ENCODE measurements around the gene CA4.

The CA4 gene

GRCh38 chr17:60155427-60155814, 5.6 kb downstream of the CA4 start:
- no peak for DNase-seq (ENCODE audit: low spot score)

GRCh38 chr17:60155815-60156214, 6.0 kb downstream of the CA4 start:
- DNase-seq (ENCODE audit: low spot score), result no peak

- no peak for DNase-seq (ENCODE audit: low spot score)
Measured at GRCh38 chr17:60156746-60157145, 7.0 kb downstream of the CA4 start.

- DNase-seq (ENCODE audit: low spot score), result no peak
Measured at GRCh38 chr17:60157487-60158040, 7.8 kb downstream of the CA4 start.

DNA sequence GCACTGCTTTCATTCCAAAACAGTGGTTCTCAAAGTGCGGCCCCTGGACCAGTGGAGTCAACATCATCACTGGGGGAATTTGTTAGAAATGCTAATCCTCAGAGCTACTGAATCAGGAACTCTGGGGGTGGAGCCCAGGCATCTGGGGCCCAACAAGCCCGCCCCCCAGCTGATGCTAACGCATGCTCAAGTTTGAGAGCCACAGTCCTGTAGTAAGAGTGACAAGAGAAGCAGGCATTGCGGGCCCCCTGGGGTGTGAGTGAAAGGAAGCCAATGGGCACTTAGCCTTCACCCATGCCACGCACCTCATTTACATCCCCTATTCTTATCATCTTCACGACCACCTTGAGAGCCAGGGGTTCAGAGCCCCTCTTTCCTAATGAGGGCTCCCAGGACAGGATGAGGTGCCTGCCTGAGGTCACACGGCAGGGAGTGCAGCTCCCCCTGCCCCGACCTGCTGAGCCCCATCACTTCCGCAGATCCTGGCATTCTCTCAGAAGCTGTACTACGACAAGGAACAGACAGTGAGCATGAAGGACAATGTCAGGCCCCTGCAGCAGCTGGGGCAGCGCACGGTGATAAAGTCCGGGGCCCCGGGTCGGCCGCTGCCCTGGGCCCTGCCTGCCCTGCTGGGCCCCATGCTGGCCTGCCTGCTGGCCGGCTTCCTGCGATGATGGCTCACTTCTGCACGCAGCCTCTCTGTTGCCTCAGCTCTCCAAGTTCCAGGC, 9.1 kb downstream of the CA4 start:
- DNase-seq (ENCODE audit: low spot score), result no peak

GRCh38 chr17:60159479-60159866, 9.7 kb downstream of the CA4 start:
- no peak for DNase-seq (ENCODE audit: low spot score)

DNA sequence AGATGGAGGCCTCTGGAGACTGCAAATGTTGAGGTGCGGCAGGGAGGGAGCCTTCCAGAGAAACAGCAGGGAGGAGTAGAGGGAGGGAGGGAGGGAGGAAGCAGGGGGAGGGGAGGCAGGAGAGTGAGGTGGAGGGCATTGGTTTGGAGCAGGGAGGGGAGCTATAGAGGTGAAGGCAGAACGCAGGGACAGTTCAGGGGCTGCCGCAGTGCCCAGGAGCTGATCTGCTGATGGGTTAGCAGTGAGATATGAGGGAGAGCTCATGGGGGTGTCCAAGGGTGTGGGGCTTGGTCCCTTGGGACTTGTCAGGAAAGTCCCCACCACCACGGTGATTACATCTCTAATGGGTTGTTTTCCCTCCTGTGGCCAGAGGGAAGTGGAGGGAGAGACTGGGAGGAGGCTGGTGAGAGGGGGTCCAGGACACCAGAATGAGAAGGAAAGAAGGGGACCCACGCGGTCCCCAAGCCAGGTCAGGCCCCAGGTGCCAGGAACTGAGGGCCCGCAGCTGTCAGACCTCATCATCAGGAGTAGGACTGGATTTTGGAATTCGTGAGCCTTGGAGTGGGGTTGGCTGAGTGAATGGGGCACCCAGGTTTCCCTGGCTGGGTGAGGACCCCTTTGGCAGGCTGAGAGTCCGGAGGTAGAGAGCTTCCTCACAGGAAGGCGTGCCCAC, 11.2 kb downstream of the CA4 start:
- no peak for DNase-seq (ENCODE audit: low spot score)

- no peak for DNase-seq (ENCODE audit: low spot score)
Measured at GRCh38 chr17:60161598-60162330, 12.0 kb downstream of the CA4 start.

GRCh38 chr17:60163108-60163784, 13.5 kb downstream of the CA4 start:
- peak; percentile 43 for DNase-seq (ENCODE audit: low spot score)

GRCh38 chr17:60164164-60164563, 14.4 kb downstream of the CA4 start:
- no peak for DNase-seq (ENCODE audit: low spot score)

DNA sequence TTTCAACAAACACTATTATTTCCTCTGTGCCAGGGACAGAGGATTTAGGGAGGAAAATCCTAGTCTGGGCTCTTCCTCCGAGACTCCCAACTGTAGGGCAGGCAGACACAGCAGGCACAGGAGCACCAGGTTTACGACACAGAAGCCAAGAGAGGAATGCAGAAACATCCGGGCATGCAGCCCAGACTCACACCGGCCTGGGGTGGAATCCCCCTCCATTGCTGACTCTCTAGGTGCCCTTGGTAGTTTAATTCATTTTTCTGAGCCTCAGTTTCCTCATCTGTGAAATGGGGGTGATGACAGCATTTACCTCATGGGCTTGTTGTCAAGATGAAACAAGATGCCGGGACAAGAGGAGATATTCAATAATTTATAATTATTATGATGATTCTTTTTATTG, 14.9 kb downstream of the CA4 start:
- no peak for DNase-seq (ENCODE audit: low spot score)

GRCh38 chr17:60165223-60165622, 15.4 kb downstream of the CA4 start:
- DNase-seq (ENCODE audit: low spot score), result peak; percentile 29

DNA sequence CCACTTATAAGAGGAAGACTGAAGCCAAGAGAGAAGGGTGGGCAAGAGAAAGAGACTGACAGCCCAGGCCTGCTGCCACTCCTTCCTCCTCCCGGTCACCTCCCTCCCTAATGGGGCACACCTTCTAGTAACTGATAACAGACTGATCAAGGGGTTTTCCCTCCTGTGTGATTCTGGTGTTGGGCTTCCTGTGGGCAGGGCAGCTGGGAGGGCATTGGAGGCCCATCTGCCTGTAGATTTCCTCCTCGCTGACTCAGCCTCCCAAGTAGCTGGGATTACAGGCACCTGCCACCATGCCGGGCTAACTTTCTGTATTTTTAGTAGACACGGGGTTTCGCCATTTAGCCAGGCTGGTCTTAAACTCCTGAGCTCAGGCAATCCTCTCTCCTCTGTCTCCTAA, 16.2 kb downstream of the CA4 start:
- no peak for DNase-seq (ENCODE audit: low spot score)

DNA sequence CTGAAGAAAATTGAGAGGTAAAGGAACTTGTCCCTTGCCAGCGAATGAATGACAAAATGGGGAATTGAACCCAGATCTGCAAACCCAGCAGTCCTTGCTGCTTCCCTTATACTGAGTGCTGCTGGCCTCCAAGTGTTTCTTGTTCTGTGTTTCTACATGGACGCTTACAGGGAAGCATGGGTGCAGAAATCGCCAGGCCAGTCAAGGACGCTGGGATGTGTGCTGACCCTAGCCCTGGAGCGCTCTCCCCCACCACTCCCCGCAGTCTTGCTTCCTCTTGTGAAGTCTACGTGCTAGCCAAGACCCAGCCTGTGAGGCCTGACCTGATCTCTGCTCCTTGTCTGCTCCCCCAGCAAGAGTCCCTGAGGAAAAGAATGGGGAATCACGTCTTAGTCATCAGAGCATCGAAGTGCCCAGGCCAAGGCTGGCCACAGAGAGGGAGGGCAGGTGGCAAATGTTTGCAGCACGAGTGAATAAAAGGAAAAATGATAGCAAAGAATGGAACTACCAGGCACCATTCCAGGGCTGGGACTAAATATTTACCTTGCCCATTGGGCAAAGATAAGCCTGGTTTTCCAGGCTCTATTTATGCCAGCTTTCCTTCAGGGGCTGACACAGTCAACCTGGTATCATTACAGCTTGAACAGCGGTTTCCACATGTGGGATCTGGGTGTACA, 17.4 kb downstream of the CA4 start:
- DNase-seq (ENCODE audit: low spot score), result no peak

GRCh38 chr17:60168654-60169053, 18.9 kb downstream of the CA4 start:
- no peak for DNase-seq (ENCODE audit: low spot score)

- no peak for DNase-seq (ENCODE audit: low spot score)
Measured at GRCh38 chr17:60169921-60170817, 20.4 kb downstream of the CA4 start.

DNA sequence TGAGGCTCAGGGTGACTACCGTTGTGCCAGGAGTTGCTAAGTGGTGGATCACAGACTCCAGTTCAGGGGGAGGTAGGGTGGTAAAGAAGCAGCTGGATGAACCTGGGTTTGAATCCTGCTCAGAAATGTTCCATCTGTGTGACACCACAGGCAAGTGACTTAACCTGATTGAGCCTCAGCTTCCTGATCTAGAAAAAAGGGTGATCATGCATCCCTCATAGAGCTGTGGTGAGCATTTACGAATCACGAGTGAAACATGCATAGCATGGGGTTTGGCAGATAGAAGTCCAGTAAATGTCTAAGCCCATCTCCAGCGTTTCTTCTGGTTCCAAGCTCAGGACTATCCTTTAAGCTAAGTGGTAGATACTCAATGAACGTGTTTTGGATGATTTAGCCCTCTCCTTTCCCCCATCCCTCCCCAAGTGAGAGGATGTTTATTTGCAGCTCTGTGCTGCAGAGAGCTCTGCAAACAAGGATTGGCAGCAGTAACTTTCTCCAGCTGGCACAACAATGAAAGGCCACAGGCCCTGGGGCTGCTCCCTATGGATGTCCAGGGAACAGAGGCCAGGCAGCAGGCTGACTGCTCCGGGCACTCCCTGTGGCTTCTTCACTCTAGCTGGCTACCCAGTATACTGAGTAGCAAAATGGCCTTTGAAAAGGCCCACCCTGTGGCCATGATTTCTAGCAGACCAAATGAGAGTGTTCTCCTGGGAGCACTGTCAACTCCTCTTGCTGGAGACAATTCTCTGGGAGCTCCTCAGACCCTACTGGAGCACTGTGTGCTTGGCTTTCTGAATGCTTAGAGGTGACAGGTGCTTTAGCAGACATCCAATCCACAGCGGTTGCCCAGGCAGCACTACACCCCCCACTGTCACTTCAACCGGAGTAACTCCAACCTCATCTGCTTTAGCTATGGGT, 21.3 kb downstream of the CA4 start:
- no peak for DNase-seq (ENCODE audit: low spot score)

GRCh38 chr17:60171753-60172079, 21.9 kb downstream of the CA4 start:
- no peak for DNase-seq (ENCODE audit: low spot score)

- DNase-seq (ENCODE audit: low spot score), result no peak
Measured at GRCh38 chr17:60173304-60173819, 23.6 kb downstream of the CA4 start.

GRCh38 chr17:60174035-60174434, 24.3 kb downstream of the CA4 start:
- no peak for DNase-seq (ENCODE audit: low spot score)
